Ovary (tissue), 3 donors: Measurements from ENCODE around the gene TMTC2.

Experiments
- CTCF ChIP-seq, 3 donors: fragments of 450-650 bp in 2 of 3; fragments of 200-600 bp in 1 of 3; IDR thresholded peaks; one replicate each; pipeline versions ENCODE4 v1.5.1 to v1.8.0; 2016 to 2022; ENCODE audit warnings: antibody characterized with exemption in 3 of 3, mild to moderate bottlenecking in 1 of 3
- EP300 ChIP-seq: sonication (generic); formaldehyde crosslinking; IDR thresholded peaks from one replicate; pipeline ENCODE4 v1.6.1; 2017; ENCODE audit warnings: antibody characterized with exemption
- POLR2A ChIP-seq: fragments of 450-650 bp; IDR thresholded peaks from one replicate; pipeline ENCODE4 v1.6.1; 2017; ENCODE audit warnings: antibody characterized with exemption, mild to moderate bottlenecking, moderate library complexity
- donor health status: DM: no; HTN: no; CAD: no.

GRCh38 chr12:82675246-82675645, 11.5 kb upstream of the TMTC2 start:
- no peak for TF ChIP-seq CTCF (IDR thresholded peaks at IDR 0.05)
- no peak for TF ChIP-seq POLR2A
- TF ChIP-seq EP300, result no peak
